ENCODE data around the gene DIAPH2.

The DIAPH2 gene

GRCh38 chrX:96700625-96701024, 16.0 kb downstream of the DIAPH2 start:
- H3K79me2 ChIP-seq (ENCODE audit: control insufficient read depth, low read length) = peaks cover 1% of the 10 kb centered on the region; the same call in 1 of the 2 replicates
- no peaks in the 10 kb centered on the region for H3K9me2 ChIP-seq (replicated peaks; ENCODE audit: control insufficient read depth, low read length)
- H4K20me1 ChIP-seq (ENCODE audit: control insufficient read depth, insufficient read depth, low read depth, low read length) = no peaks in the 10 kb centered on the region
- no peak overlapping the region for H3K4me3 ChIP-seq (ENCODE audit: low read length)
- no peak for TF ChIP-seq CTCF (IDR thresholded peaks at IDR 0.05; ENCODE audit: low read depth, low read length, poor library complexity, severe bottlenecking)
- no peak for TF ChIP-seq EZH2phosphoT487 (IDR thresholded peaks at IDR 0.05; ENCODE audit: borderline replicate concordance, low read length)
- no peaks in the 10 kb centered on the region for H3K36me3 ChIP-seq (ENCODE audit: control insufficient read depth, low read length)
- H3K27me3 ChIP-seq (ENCODE audit: control insufficient read depth, low read length) = no peaks in the 10 kb centered on the region
- no peaks in the 10 kb centered on the region for H3K9me3 ChIP-seq (ENCODE audit: control insufficient read depth, insufficient read depth, low read length)
- H3K4me1 ChIP-seq (ENCODE audit: control insufficient read depth, low read length) = no peaks in the 10 kb centered on the region
- no peak overlapping the region for H3K4me2 ChIP-seq (ENCODE audit: low read length)
- H3K27ac ChIP-seq (ENCODE audit: low read depth, low read length) = no peak overlapping the region
- no peaks in the 10 kb centered on the region for H3F3A ChIP-seq (ENCODE audit: control insufficient read depth, insufficient read depth)

GRCh38 chrX:96703379-96703778, 18.7 kb downstream of the DIAPH2 start:
- Histone ChIP-seq H3K4me2 (ENCODE audit: low read length) (no peak overlapping the region), H3K36me3 (ENCODE audit: control insufficient read depth, low read length) (no peaks in the 10 kb centered on the region), H3K9me2 (replicated peaks; ENCODE audit: control insufficient read depth, low read length) (no peaks in the 10 kb centered on the region), H3K4me3 (ENCODE audit: low read length) (no peak overlapping the region), H3K79me2 (ENCODE audit: control insufficient read depth, low read length) (peaks cover 4% of the 10 kb centered on the region; the same call in 1 of the 2 replicates), H4K20me1 (ENCODE audit: control insufficient read depth, insufficient read depth, low read depth, low read length) (no peaks in the 10 kb centered on the region), H3K27ac (ENCODE audit: low read depth, low read length) (no peak overlapping the region), H3K4me1 (ENCODE audit: control insufficient read depth, low read length) (no peaks in the 10 kb centered on the region), H3F3A (ENCODE audit: control insufficient read depth, insufficient read depth) (no peaks in the 10 kb centered on the region), H3K9me3 (ENCODE audit: control insufficient read depth, insufficient read depth, low read length) (no peaks in the 10 kb centered on the region), H3K27me3 (ENCODE audit: control insufficient read depth, low read length) (no peaks in the 10 kb centered on the region)
- TF ChIP-seq CTCF (IDR thresholded peaks at IDR 0.05; ENCODE audit: low read depth, low read length, poor library complexity, severe bottlenecking) (no peak), EZH2phosphoT487 (IDR thresholded peaks at IDR 0.05; ENCODE audit: borderline replicate concordance, low read length) (no peak)

- Histone ChIP-seq H3K9me2 (replicated peaks; ENCODE audit: control insufficient read depth, low read length) (no peaks in the 10 kb centered on the region), H3K27me3 (ENCODE audit: control insufficient read depth, low read length) (no peaks in the 10 kb centered on the region), H4K20me1 (ENCODE audit: control insufficient read depth, insufficient read depth, low read depth, low read length) (no peaks in the 10 kb centered on the region), H3F3A (ENCODE audit: control insufficient read depth, insufficient read depth) (no peaks in the 10 kb centered on the region), H3K79me2 (ENCODE audit: control insufficient read depth, low read length) (peaks cover 4% of the 10 kb centered on the region; the same call in 1 of the 2 replicates), H3K4me2 (ENCODE audit: low read length) (no peak overlapping the region), H3K9me3 (ENCODE audit: control insufficient read depth, insufficient read depth, low read length) (no peaks in the 10 kb centered on the region), H3K4me1 (ENCODE audit: control insufficient read depth, low read length) (no peaks in the 10 kb centered on the region), H3K4me3 (ENCODE audit: low read length) (no peak overlapping the region), H3K27ac (ENCODE audit: low read depth, low read length) (no peak overlapping the region), H3K36me3 (ENCODE audit: control insufficient read depth, low read length) (no peaks in the 10 kb centered on the region)
- TF ChIP-seq CTCF (IDR thresholded peaks at IDR 0.05; ENCODE audit: low read depth, low read length, poor library complexity, severe bottlenecking) = no peak
- no peak for TF ChIP-seq EZH2phosphoT487 (IDR thresholded peaks at IDR 0.05; ENCODE audit: borderline replicate concordance, low read length)
Measured at GRCh38 chrX:96703816-96704215, 19.2 kb downstream of the DIAPH2 start.

Measured in DOHH2 (cell line).